Endothelial cell (in vitro differentiated cells): ENCODE results near the gene CD160. TPM values are rescaled to one million over a fixed set of nuclear protein-coding genes. Genes with fewer than 3 reads are reported as not detected.

Source experiments
- DNase-seq: peaks from one replicate; pipeline ENCODE4 v3.0.0; 2021; ENCODE audit warnings: low spot score
- H3K27ac Mint-ChIP-seq: one replicate; pipeline ENCODE4 v1.8.0; 2021; ENCODE audit warnings: mixed read lengths, inconsistent platforms; ENCODE audit not compliant: unreplicated experiment
- H3K27me3 Mint-ChIP-seq: one replicate; pipeline ENCODE4 v1.8.0; 2021; ENCODE audit warnings: mild to moderate bottlenecking, moderate library complexity, mixed read lengths, inconsistent platforms; ENCODE audit not compliant: unreplicated experiment
- H3K36me3 Mint-ChIP-seq: one replicate; pipeline ENCODE4 v1.8.0; 2021; ENCODE audit warnings: mild to moderate bottlenecking, low read depth, mixed read lengths, inconsistent platforms; ENCODE audit not compliant: unreplicated experiment
- H3K4me1 Mint-ChIP-seq: one replicate; pipeline ENCODE4 v1.8.0; 2021; ENCODE audit warnings: mild to moderate bottlenecking, mixed read lengths, inconsistent platforms; ENCODE audit not compliant: unreplicated experiment
- H3K4me3 Mint-ChIP-seq: one replicate; pipeline ENCODE4 v1.8.0; 2021; ENCODE audit warnings: mild to moderate bottlenecking, mixed read lengths, inconsistent platforms; ENCODE audit not compliant: unreplicated experiment
- H3K9me3 Mint-ChIP-seq: one replicate; pipeline ENCODE4 v1.8.0; 2021; ENCODE audit warnings: mixed read lengths, inconsistent platforms; ENCODE audit not compliant: unreplicated experiment
- total RNA-seq: library from RNA; stranded (reverse); fragmentation: NEBNext Ultra II Directional; extraction: Animal tissue kit (Norgen Biotek cat#: 25700); gene quantifications from one replicate; pipeline ENCODE4 v1.2.1, GENCODE V29; 2021; ENCODE audit not compliant: unreplicated experiment
- TF ChIP-seq, protein P1 (sequence below): fragments of 200-600 bp; sonication (generic); IDR thresholded peaks from one replicate; pipeline ENCODE4 v1.5.0; 2021; ENCODE audit warnings: antibody characterized with exemption; ENCODE audit not compliant: unreplicated experiment

CD160 gene
- total RNA-seq, 1 donor from 2014 or later: not detected

DNA sequence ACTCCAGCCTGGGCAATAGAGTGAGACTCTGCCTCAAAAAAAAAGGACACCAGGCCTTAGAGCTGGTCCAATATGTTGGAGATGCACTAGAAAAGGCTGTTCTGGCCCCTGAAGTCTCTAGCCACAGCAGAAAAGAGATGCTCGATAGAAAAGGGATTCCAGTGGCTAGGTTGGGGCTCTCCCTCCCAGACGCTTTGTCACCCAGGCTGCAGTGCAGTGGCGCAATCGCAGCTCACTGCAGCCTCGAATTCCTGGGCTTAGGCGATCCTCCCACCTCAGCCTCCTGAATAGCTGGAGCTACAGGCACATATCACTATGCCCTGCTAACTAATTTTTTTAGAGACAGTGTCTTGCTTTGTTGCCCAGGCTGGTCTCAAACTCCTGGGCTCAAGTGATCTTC lies 30.4 kb upstream of the CD160 start:
- H3K9me3 Mint-ChIP-seq: no peaks in the 10 kb centered on the region

GRCh38 chr1:145689922-145690321 lies 29.4 kb upstream of the CD160 start:
- no peak overlapping the region for H3K27ac Mint-ChIP-seq
- TF ChIP-seq, protein P1, sequence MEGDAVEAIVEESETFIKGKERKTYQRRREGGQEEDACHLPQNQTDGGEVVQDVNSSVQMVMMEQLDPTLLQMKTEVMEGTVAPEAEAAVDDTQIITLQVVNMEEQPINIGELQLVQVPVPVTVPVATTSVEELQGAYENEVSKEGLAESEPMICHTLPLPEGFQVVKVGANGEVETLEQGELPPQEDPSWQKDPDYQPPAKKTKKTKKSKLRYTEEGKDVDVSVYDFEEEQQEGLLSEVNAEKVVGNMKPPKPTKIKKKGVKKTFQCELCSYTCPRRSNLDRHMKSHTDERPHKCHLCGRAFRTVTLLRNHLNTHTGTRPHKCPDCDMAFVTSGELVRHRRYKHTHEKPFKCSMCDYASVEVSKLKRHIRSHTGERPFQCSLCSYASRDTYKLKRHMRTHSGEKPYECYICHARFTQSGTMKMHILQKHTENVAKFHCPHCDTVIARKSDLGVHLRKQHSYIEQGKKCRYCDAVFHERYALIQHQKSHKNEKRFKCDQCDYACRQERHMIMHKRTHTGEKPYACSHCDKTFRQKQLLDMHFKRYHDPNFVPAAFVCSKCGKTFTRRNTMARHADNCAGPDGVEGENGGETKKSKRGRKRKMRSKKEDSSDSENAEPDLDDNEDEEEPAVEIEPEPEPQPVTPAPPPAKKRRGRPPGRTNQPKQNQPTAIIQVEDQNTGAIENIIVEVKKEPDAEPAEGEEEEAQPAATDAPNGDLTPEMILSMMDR: no peak

More for the DNA sequence above, 30.4 kb upstream of the CD160 start:
- TF ChIP-seq, protein P1: no peak
- Mint-ChIP-seq H3K36me3 (no peaks in the 10 kb centered on the region), H3K4me3 (no peak overlapping the region), H3K27ac (no peak overlapping the region), H3K27me3 (no peaks in the 10 kb centered on the region), H3K4me1 (peaks cover 3% of the 10 kb centered on the region)
- no peak for DNase-seq

GRCh38 chr1:145690587-145691558 lies 28.4 kb upstream of the CD160 start:
- no peak overlapping the region for H3K27ac Mint-ChIP-seq
- H3K4me3 Mint-ChIP-seq: no peak overlapping the region
- no peaks in the 10 kb centered on the region for H3K9me3 Mint-ChIP-seq
- DNase-seq: no peak
- TF ChIP-seq, protein P1: no peak
- no peaks in the 10 kb centered on the region for H3K36me3 Mint-ChIP-seq
- no peaks in the 10 kb centered on the region for H3K27me3 Mint-ChIP-seq
- H3K4me1 Mint-ChIP-seq: peaks cover 3% of the 10 kb centered on the region

More at GRCh38 chr1:145689922-145690321, 29.4 kb upstream of the CD160 start:
- Mint-ChIP-seq H3K36me3 (no peaks in the 10 kb centered on the region), H3K9me3 (no peaks in the 10 kb centered on the region), H3K4me1 (peaks cover 3% of the 10 kb centered on the region), H3K4me3 (no peak overlapping the region), H3K27me3 (no peaks in the 10 kb centered on the region)
- DNase-seq: no peak

- DNase-seq: no peak
- Mint-ChIP-seq H3K36me3 (peaks cover 4% of the 10 kb centered on the region), H3K9me3 (no peaks in the 10 kb centered on the region), H3K4me1 (peaks cover 3% of the 10 kb centered on the region), H3K27me3 (no peaks in the 10 kb centered on the region), H3K4me3 (no peak overlapping the region), H3K27ac (no peak overlapping the region)
- TF ChIP-seq, protein P1: no peak
Observed at GRCh38 chr1:145692785-145693443, 26.4 kb upstream of the CD160 start.
